ENCODE data around the gene LRRK1. TPM values are rescaled to one million over a fixed set of nuclear protein-coding genes. Genes with fewer than 3 reads are reported as not detected.

Gene LRRK1
- total RNA-seq, 2 donors from 2014 or later, result 1.5 to 2.1 TPM

- Mint-ChIP-seq H3K27me3 (peaks cover 52% of the 10 kb centered on the region), H3K4me1 (no peaks in the 10 kb centered on the region), H3K4me3 (no peak overlapping the region), H3K36me3 (ENCODE audit: low read depth) (peaks cover 4% of the 10 kb centered on the region), H3K27ac (no peak overlapping the region)
- no peak for DNase-seq
- no peak for ATAC-seq
- H3K9me3 ChIP-seq (ENCODE audit: control insufficient read depth, low read length, poor library complexity, severe bottlenecking), result peaks cover 2% of the 10 kb centered on the region
These were observed 49.2 kb downstream of the LRRK1 start for GRCh38 chr15:100968050-100968966.

GRCh38 chr15:100972975-100973350, 53.8 kb downstream of the LRRK1 start:
- H3K4me1 Mint-ChIP-seq, result no peaks in the 10 kb centered on the region
- no peak for ATAC-seq
- no peak overlapping the region for H3K27ac Mint-ChIP-seq
- no peak overlapping the region for H3K4me3 Mint-ChIP-seq
- DNase-seq, result no peak
- H3K9me3 ChIP-seq (ENCODE audit: control insufficient read depth, low read length, poor library complexity, severe bottlenecking), result peaks cover 2% of the 10 kb centered on the region
- peaks cover 14% of the 10 kb centered on the region for H3K36me3 Mint-ChIP-seq (ENCODE audit: low read depth)
- peaks cover 60% of the 10 kb centered on the region for H3K27me3 Mint-ChIP-seq

- Mint-ChIP-seq H3K27me3 (peaks cover 60% of the 10 kb centered on the region), H3K4me1 (no peaks in the 10 kb centered on the region), H3K4me3 (no peak overlapping the region), H3K27ac (no peak overlapping the region), H3K36me3 (ENCODE audit: low read depth) (peaks cover 14% of the 10 kb centered on the region)
- DNase-seq (no peak), ATAC-seq (no peak)
- H3K9me3 ChIP-seq (ENCODE audit: control insufficient read depth, low read length, poor library complexity, severe bottlenecking), result peaks cover 2% of the 10 kb centered on the region
These were observed 54.4 kb downstream of the LRRK1 start for GRCh38 chr15:100973351-100974111.

- Mint-ChIP-seq H3K4me3 (no peak overlapping the region), H3K27ac (no peak overlapping the region), H3K27me3 (peaks cover 47% of the 10 kb centered on the region)
These were observed 55.9 kb downstream of the LRRK1 start for GRCh38 chr15:100975043-100975442.

GRCh38 chr15:100980410-100981046, 61.4 kb downstream of the LRRK1 start:
- Mint-ChIP-seq H3K36me3 (ENCODE audit: low read depth) (peaks cover 7% of the 10 kb centered on the region), H3K4me1 (no peaks in the 10 kb centered on the region), H3K27ac (no peak overlapping the region), H3K4me3 (no peak overlapping the region), H3K27me3 (peaks cover 31% of the 10 kb centered on the region)
- H3K9me3 ChIP-seq (ENCODE audit: control insufficient read depth, low read length, poor library complexity, severe bottlenecking), result no peaks in the 10 kb centered on the region
- ATAC-seq (no peak), DNase-seq (no peak)

More at GRCh38 chr15:100975043-100975442, 55.9 kb downstream of the LRRK1 start:
- Mint-ChIP-seq H3K4me1 (no peaks in the 10 kb centered on the region), H3K36me3 (ENCODE audit: low read depth) (peaks cover 14% of the 10 kb centered on the region)
- DNase-seq (no peak), ATAC-seq (no peak)
- H3K9me3 ChIP-seq (ENCODE audit: control insufficient read depth, low read length, poor library complexity, severe bottlenecking), result peaks cover 2% of the 10 kb centered on the region

- ATAC-seq (no peak), DNase-seq (no peak)
- H3K27me3 Mint-ChIP-seq, result peaks cover 34% of the 10 kb centered on the region
- no peaks in the 10 kb centered on the region for H3K4me1 Mint-ChIP-seq
- H3K4me3 Mint-ChIP-seq, result no peak overlapping the region
- H3K36me3 Mint-ChIP-seq (ENCODE audit: low read depth), result peaks cover 7% of the 10 kb centered on the region
- H3K27ac Mint-ChIP-seq, result no peak overlapping the region
- H3K9me3 ChIP-seq (ENCODE audit: control insufficient read depth, low read length, poor library complexity, severe bottlenecking), result no peaks in the 10 kb centered on the region
These were observed 61.9 kb downstream of the LRRK1 start for GRCh38 chr15:100981086-100981485.

- no peak for DNase-seq
- H3K9me3 ChIP-seq (ENCODE audit: control insufficient read depth, low read length, poor library complexity, severe bottlenecking), result no peaks in the 10 kb centered on the region
- H3K27me3 Mint-ChIP-seq, result peaks cover 31% of the 10 kb centered on the region
- no peak for ATAC-seq
- no peaks in the 10 kb centered on the region for H3K4me1 Mint-ChIP-seq
- no peak overlapping the region for H3K27ac Mint-ChIP-seq
- no peak overlapping the region for H3K4me3 Mint-ChIP-seq
- H3K36me3 Mint-ChIP-seq (ENCODE audit: low read depth), result peaks cover 2% of the 10 kb centered on the region
These were observed 64.1 kb downstream of the LRRK1 start for GRCh38 chr15:100983221-100983620.

- H3K4me3 Mint-ChIP-seq, result no peak overlapping the region
- peaks cover 31% of the 10 kb centered on the region for H3K27me3 Mint-ChIP-seq
- peaks cover 2% of the 10 kb centered on the region for H3K36me3 Mint-ChIP-seq (ENCODE audit: low read depth)
- ATAC-seq (no peak), DNase-seq (no peak)
- no peaks in the 10 kb centered on the region for H3K9me3 ChIP-seq (ENCODE audit: control insufficient read depth, low read length, poor library complexity, severe bottlenecking)
- H3K4me1 Mint-ChIP-seq, result no peaks in the 10 kb centered on the region
- no peak overlapping the region for H3K27ac Mint-ChIP-seq
These were observed 66.2 kb downstream of the LRRK1 start for GRCh38 chr15:100985401-100985800.

GRCh38 chr15:100986158-100986896, 67.2 kb downstream of the LRRK1 start:
- Mint-ChIP-seq H3K36me3 (ENCODE audit: low read depth) (peaks cover 2% of the 10 kb centered on the region), H3K27ac (no peak overlapping the region), H3K4me3 (no peak overlapping the region), H3K4me1 (no peaks in the 10 kb centered on the region), H3K27me3 (peaks cover 31% of the 10 kb centered on the region)
- no peaks in the 10 kb centered on the region for H3K9me3 ChIP-seq (ENCODE audit: control insufficient read depth, low read length, poor library complexity, severe bottlenecking)
- ATAC-seq, result no peak
- no peak for DNase-seq

GRCh38 chr15:100987143-100987542, 68.0 kb downstream of the LRRK1 start:
- Mint-ChIP-seq H3K4me3 (no peak overlapping the region), H3K4me1 (no peaks in the 10 kb centered on the region), H3K27ac (no peak overlapping the region), H3K27me3 (peaks cover 31% of the 10 kb centered on the region), H3K36me3 (ENCODE audit: low read depth) (peaks cover 2% of the 10 kb centered on the region)
- H3K9me3 ChIP-seq (ENCODE audit: control insufficient read depth, low read length, poor library complexity, severe bottlenecking), result no peaks in the 10 kb centered on the region
- no peak for ATAC-seq
- DNase-seq, result no peak

- H3K9me3 ChIP-seq (ENCODE audit: control insufficient read depth, low read length, poor library complexity, severe bottlenecking), result no peaks in the 10 kb centered on the region
- Mint-ChIP-seq H3K27me3 (peaks cover 27% of the 10 kb centered on the region), H3K36me3 (ENCODE audit: low read depth) (peaks cover 2% of the 10 kb centered on the region), H3K4me3 (no peak overlapping the region), H3K4me1 (no peaks in the 10 kb centered on the region), H3K27ac (no peak overlapping the region)
- no peak for ATAC-seq
- no peak for DNase-seq
These were observed 69.1 kb downstream of the LRRK1 start for GRCh38 chr15:100988297-100988696.

GRCh38 chr15:100988857-100989256, 69.7 kb downstream of the LRRK1 start:
- ATAC-seq (no peak), DNase-seq (no peak)
- Mint-ChIP-seq H3K27ac (no peak overlapping the region), H3K27me3 (peaks cover 32% of the 10 kb centered on the region), H3K4me1 (no peaks in the 10 kb centered on the region), H3K4me3 (no peak overlapping the region), H3K36me3 (ENCODE audit: low read depth) (peaks cover 2% of the 10 kb centered on the region)
- no peaks in the 10 kb centered on the region for H3K9me3 ChIP-seq (ENCODE audit: control insufficient read depth, low read length, poor library complexity, severe bottlenecking)

All from T-helper 17 cell (primary cell).